ENCODE data around the gene AP2M1. TPM values are rescaled to one million over a fixed set of nuclear protein-coding genes. Genes with fewer than 3 reads are reported as not detected.

AP2M1 gene
- polyA plus RNA-seq, 1 donor (not counting 4 experiments of a cell fraction or from before 2014, with no cell fraction given), result 431 TPM

DNA sequence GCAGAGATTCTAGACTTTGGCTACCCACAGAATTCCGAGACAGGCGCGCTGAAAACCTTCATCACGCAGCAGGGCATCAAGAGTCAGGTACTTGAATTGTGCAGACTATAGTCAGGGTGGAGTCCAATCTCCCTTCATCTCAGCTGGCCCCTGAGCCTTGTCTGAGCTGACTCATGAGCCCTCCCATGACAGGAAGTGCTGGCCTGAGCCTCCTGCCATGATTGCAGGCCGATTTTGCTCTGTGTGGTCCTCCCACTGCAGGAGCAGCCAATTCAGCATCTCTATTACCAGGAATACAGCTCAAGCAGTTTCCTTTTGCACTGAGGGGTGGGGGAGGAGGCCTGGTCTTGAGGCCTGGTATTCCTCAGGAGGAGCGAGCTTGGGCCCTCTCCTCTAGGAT, 5.5 kb downstream of the AP2M1 start:
- dilution Hi-C loops (cut with MboI; ENCODE audit: extremely low pct_ligation_motif_present, low sequenced_read_pairs), result no loop called here
- Histone ChIP-seq H3K9me1 (ENCODE audit: control insufficient read depth, extremely low read depth, insufficient read depth, low read length) (no peaks in the 10 kb centered on the region), H3K9me3 (ENCODE audit: control insufficient read depth, low read depth, low read length) (no peaks in the 10 kb centered on the region), H3K27ac (ENCODE audit: control insufficient read depth, insufficient read depth, low read length) (no peak overlapping the region), H3K4me3 (ENCODE audit: control insufficient read depth in 2 of 3, extremely low read depth in 1 of 3, insufficient read depth in 2 of 3, low read depth in 1 of 3, low read length in 3 of 3) (no peak overlapping the region), H3K9ac (ENCODE audit: control insufficient read depth, extremely low read depth, insufficient read depth, low read length) (no peak overlapping the region), H4K20me1 (ENCODE audit: control insufficient read depth, extremely low read depth, insufficient read depth, low read length) (no peaks in the 10 kb centered on the region), H3K79me2 (ENCODE audit: control insufficient read depth, insufficient read depth, low read length) (peaks cover 39% of the 10 kb centered on the region), H2AFZ (ENCODE audit: control insufficient read depth, low read length) (no peak overlapping the region), H3K27me3 (ENCODE audit: control insufficient read depth, extremely low read depth, insufficient read depth, low read length) (no peaks in the 10 kb centered on the region), H3K4me1 (ENCODE audit: control insufficient read depth, extremely low read depth, insufficient read depth, low read length) (peaks cover 21% of the 10 kb centered on the region), H3K4me2 (ENCODE audit: control insufficient read depth, extremely low read depth, insufficient read depth, low read depth, low read length) (no peak overlapping the region), H3K36me3 (ENCODE audit: control insufficient read depth in 2 of 2, extremely low read depth in 1 of 2, insufficient read depth in 2 of 2, low read length in 2 of 2) (peaks cover 59 to 70% of the 10 kb centered on the region in 2 experiments)
- no peak for TF ChIP-seq EZH2 (IDR thresholded peaks at IDR 0.05; ENCODE audit: low read length)
- FAIRE-seq, result no peak
- DNase-seq (ENCODE audit: low read depth, low spot score), result no peak

- Histone ChIP-seq H3K9me3 (ENCODE audit: control insufficient read depth, low read depth, low read length) (no peaks in the 10 kb centered on the region), H3K36me3 (ENCODE audit: control insufficient read depth in 2 of 2, extremely low read depth in 1 of 2, insufficient read depth in 2 of 2, low read length in 2 of 2) (peaks cover 59 to 70% of the 10 kb centered on the region in 2 experiments), H3K4me3 (ENCODE audit: control insufficient read depth in 2 of 3, extremely low read depth in 1 of 3, insufficient read depth in 2 of 3, low read depth in 1 of 3, low read length in 3 of 3) (no peak overlapping the region), H3K4me2 (ENCODE audit: control insufficient read depth, extremely low read depth, insufficient read depth, low read depth, low read length) (no peak overlapping the region), H3K27ac (ENCODE audit: control insufficient read depth, insufficient read depth, low read length) (no peak overlapping the region), H2AFZ (ENCODE audit: control insufficient read depth, low read length) (no peak overlapping the region), H4K20me1 (ENCODE audit: control insufficient read depth, extremely low read depth, insufficient read depth, low read length) (no peaks in the 10 kb centered on the region), H3K9me1 (ENCODE audit: control insufficient read depth, extremely low read depth, insufficient read depth, low read length) (no peaks in the 10 kb centered on the region), H3K4me1 (ENCODE audit: control insufficient read depth, extremely low read depth, insufficient read depth, low read length) (peaks cover 16% of the 10 kb centered on the region), H3K27me3 (ENCODE audit: control insufficient read depth, extremely low read depth, insufficient read depth, low read length) (no peaks in the 10 kb centered on the region), H3K9ac (ENCODE audit: control insufficient read depth, extremely low read depth, insufficient read depth, low read length) (no peak overlapping the region), H3K79me2 (ENCODE audit: control insufficient read depth, insufficient read depth, low read length) (peaks cover 31% of the 10 kb centered on the region)
- FAIRE-seq (no peak), DNase-seq (ENCODE audit: low read depth, low spot score) (no peak)
- TF ChIP-seq, protein P1, sequence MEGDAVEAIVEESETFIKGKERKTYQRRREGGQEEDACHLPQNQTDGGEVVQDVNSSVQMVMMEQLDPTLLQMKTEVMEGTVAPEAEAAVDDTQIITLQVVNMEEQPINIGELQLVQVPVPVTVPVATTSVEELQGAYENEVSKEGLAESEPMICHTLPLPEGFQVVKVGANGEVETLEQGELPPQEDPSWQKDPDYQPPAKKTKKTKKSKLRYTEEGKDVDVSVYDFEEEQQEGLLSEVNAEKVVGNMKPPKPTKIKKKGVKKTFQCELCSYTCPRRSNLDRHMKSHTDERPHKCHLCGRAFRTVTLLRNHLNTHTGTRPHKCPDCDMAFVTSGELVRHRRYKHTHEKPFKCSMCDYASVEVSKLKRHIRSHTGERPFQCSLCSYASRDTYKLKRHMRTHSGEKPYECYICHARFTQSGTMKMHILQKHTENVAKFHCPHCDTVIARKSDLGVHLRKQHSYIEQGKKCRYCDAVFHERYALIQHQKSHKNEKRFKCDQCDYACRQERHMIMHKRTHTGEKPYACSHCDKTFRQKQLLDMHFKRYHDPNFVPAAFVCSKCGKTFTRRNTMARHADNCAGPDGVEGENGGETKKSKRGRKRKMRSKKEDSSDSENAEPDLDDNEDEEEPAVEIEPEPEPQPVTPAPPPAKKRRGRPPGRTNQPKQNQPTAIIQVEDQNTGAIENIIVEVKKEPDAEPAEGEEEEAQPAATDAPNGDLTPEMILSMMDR (optimal IDR thresholded peaks at IDR 0.05 in 1 of 3, IDR thresholded peaks at IDR 0.05 in 1 of 3, conservative IDR thresholded peaks at IDR 0.05 in 1 of 3; ENCODE audit: extremely low read depth in 1 of 3, insufficient read depth in 2 of 3, low read length in 3 of 3), result no peak
- TF ChIP-seq EZH2 (IDR thresholded peaks at IDR 0.05; ENCODE audit: low read length), result no peak
- dilution Hi-C loops (cut with MboI; ENCODE audit: extremely low pct_ligation_motif_present, low sequenced_read_pairs), result no loop called here
These were observed 6.9 kb downstream of the AP2M1 start for GRCh38 chr3:184181596-184181995.

GRCh38 chr3:184183679-184184078, 9.0 kb downstream of the AP2M1 start:
- Histone ChIP-seq H3K9me1 (ENCODE audit: control insufficient read depth, extremely low read depth, insufficient read depth, low read length) (no peaks in the 10 kb centered on the region), H3K27ac (ENCODE audit: control insufficient read depth, insufficient read depth, low read length) (no peak overlapping the region), H3K4me2 (ENCODE audit: control insufficient read depth, extremely low read depth, insufficient read depth, low read depth, low read length) (no peak overlapping the region), H4K20me1 (ENCODE audit: control insufficient read depth, extremely low read depth, insufficient read depth, low read length) (no peaks in the 10 kb centered on the region), H3K79me2 (ENCODE audit: control insufficient read depth, insufficient read depth, low read length) (peaks cover 32% of the 10 kb centered on the region), H2AFZ (ENCODE audit: control insufficient read depth, low read length) (no peak overlapping the region), H3K27me3 (ENCODE audit: control insufficient read depth, extremely low read depth, insufficient read depth, low read length) (no peaks in the 10 kb centered on the region), H3K9me3 (ENCODE audit: control insufficient read depth, low read depth, low read length) (no peaks in the 10 kb centered on the region), H3K4me1 (ENCODE audit: control insufficient read depth, extremely low read depth, insufficient read depth, low read length) (peaks cover 15% of the 10 kb centered on the region), H3K36me3 (ENCODE audit: control insufficient read depth in 2 of 2, extremely low read depth in 1 of 2, insufficient read depth in 2 of 2, low read length in 2 of 2) (peaks cover 57% of the 10 kb centered on the region in 2 experiments), H3K9ac (ENCODE audit: control insufficient read depth, extremely low read depth, insufficient read depth, low read length) (no peak overlapping the region), H3K4me3 (ENCODE audit: control insufficient read depth in 2 of 3, extremely low read depth in 1 of 3, insufficient read depth in 2 of 3, low read depth in 1 of 3, low read length in 3 of 3) (no peak overlapping the region)
- DNase-seq (ENCODE audit: low read depth, low spot score) (no peak), FAIRE-seq (no peak)
- dilution Hi-C loops (cut with MboI; ENCODE audit: extremely low pct_ligation_motif_present, low sequenced_read_pairs), result no loop called here
- TF ChIP-seq, protein P1 (optimal IDR thresholded peaks at IDR 0.05 in 1 of 3, IDR thresholded peaks at IDR 0.05 in 1 of 3, conservative IDR thresholded peaks at IDR 0.05 in 1 of 3; ENCODE audit: extremely low read depth in 1 of 3, insufficient read depth in 2 of 3, low read length in 3 of 3), result no peak
- no peak for TF ChIP-seq EZH2 (IDR thresholded peaks at IDR 0.05; ENCODE audit: low read length)
